ENCODE results near the gene ADAMTS16.

DNA sequence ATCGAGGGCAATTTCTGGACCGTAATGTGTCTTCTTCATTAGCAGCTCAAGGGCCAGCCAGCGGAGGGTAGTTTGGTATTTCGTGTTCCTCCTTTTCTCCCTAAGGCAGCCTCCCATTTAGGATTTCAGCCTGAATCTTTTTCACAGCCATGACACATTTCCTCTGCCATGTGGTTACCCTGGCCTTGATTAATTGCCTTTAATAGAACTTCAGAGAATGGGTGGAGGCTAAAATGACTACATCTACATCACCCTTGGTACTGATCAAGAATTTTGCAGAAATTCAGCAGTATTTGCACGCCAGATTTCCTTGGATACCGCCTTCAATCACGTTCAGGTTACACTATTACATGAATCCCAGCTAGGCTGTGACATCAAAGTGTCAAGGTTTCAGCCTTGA lies 58.0 kb downstream of the ADAMTS16 start:
- no peak for TF ChIP-seq EP300 (IDR thresholded peaks at IDR 0.05)
- no peak for TF ChIP-seq CTCF (IDR thresholded peaks at IDR 0.05)
- no peak for TF ChIP-seq POLR2AphosphoS5 (IDR thresholded peaks at IDR 0.05)
